VCaP (cell line): ENCODE data around the gene TAPBP.

Experiments
- H3K27ac ChIP-seq: fragments of 450-650 bp; 2 replicates; pipeline ENCODE4 v1.5.1; 2017
- CTCF ChIP-seq: fragments of 450-650 bp; conservative IDR thresholded peaks from 2 replicates; pipeline ENCODE4 v1.5.1; 2017; ENCODE audit warnings: mild to moderate bottlenecking, moderate library complexity

The TAPBP gene

GRCh38 chr6:33279971-33280511 lies 33.8 kb downstream of the TAPBP start:
- peak overlapping the region; percentile 100 for H3K27ac ChIP-seq
- TF ChIP-seq CTCF: peak; percentile 90

DNA sequence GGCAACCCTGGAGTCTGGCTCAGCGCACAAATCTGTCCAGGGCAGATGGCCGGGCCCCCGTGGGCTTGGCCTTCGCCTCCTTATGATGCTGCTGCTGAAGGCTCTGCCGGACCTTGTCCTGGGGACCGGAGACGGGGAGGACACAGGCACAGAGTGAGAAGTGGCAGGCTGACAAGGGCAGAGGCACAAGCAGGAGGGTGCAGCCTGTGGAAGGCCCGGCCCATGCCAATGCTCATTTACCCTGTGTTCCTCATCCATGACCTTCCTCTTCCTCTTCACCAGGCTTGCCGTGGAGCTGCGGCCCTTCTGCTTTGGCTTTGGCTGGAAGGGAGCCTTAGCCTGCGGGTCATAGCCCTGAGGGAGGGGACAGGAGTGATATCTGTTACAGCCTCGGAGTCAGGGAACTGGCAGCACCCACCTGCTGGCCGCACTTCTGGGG lies 34.6 kb downstream of the TAPBP start:
- TF ChIP-seq CTCF: no peak
- peak overlapping the region; percentile 100 for H3K27ac ChIP-seq

DNA sequence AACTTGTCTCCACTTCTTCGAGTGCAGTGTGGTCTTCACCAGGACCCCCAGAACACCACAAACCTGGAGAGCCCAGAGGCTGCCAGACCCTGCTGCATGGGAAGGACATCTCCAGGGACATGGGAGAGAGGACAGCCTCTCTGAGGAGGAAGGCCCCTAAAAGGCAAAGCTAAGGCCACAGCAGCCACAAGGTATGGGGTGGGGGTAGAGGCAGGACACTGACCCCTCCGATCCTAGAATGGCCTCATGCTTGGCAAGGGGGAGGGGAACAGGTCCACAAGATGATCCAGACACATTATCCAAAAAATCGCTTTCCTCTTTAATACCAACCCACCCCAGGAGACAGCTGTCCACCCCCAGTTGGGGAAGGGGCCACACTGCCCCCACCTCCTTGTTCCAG lies 35.1 kb downstream of the TAPBP start:
- peak overlapping the region; percentile 100; the same call in 1 of the 2 replicates for H3K27ac ChIP-seq
- TF ChIP-seq CTCF: no peak

GRCh38 chr6:33278392-33278741 lies 35.5 kb downstream of the TAPBP start:
- no peak for TF ChIP-seq CTCF
- H3K27ac ChIP-seq: peak overlapping the region; percentile 100; the same call in 1 of the 2 replicates

GRCh38 chr6:33277663-33278391 lies 36.1 kb downstream of the TAPBP start:
- peak overlapping the region; percentile 100 for H3K27ac ChIP-seq
- TF ChIP-seq CTCF: no peak

- peak; percentile 77 for TF ChIP-seq CTCF
- H3K27ac ChIP-seq: peak within 1 kb of the TSS; percentile 100
These were observed 36.8 kb downstream of the TAPBP start, which contains the start of gene B3GALT4 for GRCh38 chr6:33276864-33277662. Gene B3GALT4, plus strand, starts transcription at chr6:33277123. Its CDS starts 297 bp downstream, at chr6:33277420.

DNA sequence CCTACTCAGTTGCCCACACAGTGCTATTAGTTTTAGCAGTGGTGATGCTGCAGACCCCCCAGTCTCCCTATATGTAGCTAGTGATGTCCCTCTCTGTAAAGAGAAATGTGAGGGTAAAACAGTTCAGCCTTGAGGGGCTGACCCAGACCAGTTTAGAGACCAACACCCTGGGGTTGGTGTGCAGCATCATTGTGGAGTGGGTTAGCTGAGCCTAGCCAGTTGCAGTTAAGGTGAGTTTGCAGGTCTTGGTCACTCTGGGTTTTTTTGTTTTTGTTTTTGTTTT lies 37.4 kb downstream of the TAPBP start:
- no peak for TF ChIP-seq CTCF
- peak overlapping the region; percentile 100 for H3K27ac ChIP-seq

- H3K27ac ChIP-seq: peak overlapping the region; percentile 100
These were observed 37.9 kb downstream of the TAPBP start for GRCh38 chr6:33275795-33276580.
